SK-N-SH (cell line): ENCODE results near the gene VPS33A. TPM values are rescaled to one million over a fixed set of nuclear protein-coding genes. Genes with fewer than 3 reads are reported as not detected.
"Not testable (repeated sequence)": the region's sequence is repeated elsewhere in the genome, so short reads cannot be mapped to it uniquely, and the experiment has no call there.

Source experiments
- CTCF ChIA-PET: fragments of 300-600, 350-600 bp; formaldehyde crosslinking; extraction: SDS; loops from one replicate; lab custom pipeline; 2021; lab: Yijun Ruan, JAX
- POLR2A ChIA-PET: fragments of 350-600 bp; sonication (Branson Sonifier 250); formaldehyde crosslinking; extraction: SDS; loops from one replicate; lab custom pipeline; 2020; ENCODE audit warnings: antibody characterized with exemption, inconsistent platforms; lab: Yijun Ruan, JAX
- DNase-seq: peaks from one replicate; pipeline ENCODE4 v3.0.0; 2012
- H2AFZ ChIP-seq: fragments of 200-600 bp; sonication (generic); 2 replicates; pipeline ENCODE4 v1.8.1; 2016; ENCODE audit warnings: antibody characterized with exemption, mild to moderate bottlenecking, low read depth
- H3F3A ChIP-seq: fragments of 200-600 bp; sonication (generic); replicated peaks from 2 replicates; pipeline ENCODE3; 2016; ENCODE audit warnings: antibody characterized with exemption, mild to moderate bottlenecking; ENCODE audit not compliant: insufficient read depth
- H3K27ac ChIP-seq, 2 experiments: fragments of 200-500 bp in 1 of 2; fragments of 200-600 bp in 1 of 2; sonication (Bioruptor generic) in 1 of 2; sonication (generic), shearing (Covaris generic) in 1 of 2; 2 replicates each; pipeline versions ENCODE4 v1.5.1 to v1.6.1; 2014 to 2016; ENCODE audit warnings: low read depth in 2 of 2, inconsistent platforms in 1 of 2, low read length in 1 of 2, mild to moderate bottlenecking in 1 of 2, mixed read lengths in 1 of 2
- H3K27me3 ChIP-seq: fragments of 200-600 bp; sonication (generic), shearing (Covaris generic); 2 replicates; pipeline ENCODE4 v1.6.1; 2016; ENCODE audit warnings: mixed run types; ENCODE audit not compliant: insufficient read depth
- H3K36me3 ChIP-seq, 2 experiments: fragments of 200-500 bp in 1 of 2; fragments of 200-600 bp in 1 of 2; sonication (Bioruptor generic) in 1 of 2; sonication (generic) in 1 of 2; replicated peaks in 1 of 2; 2 replicates each; pipeline versions ENCODE3 to v1.5.1; 2014 to 2016; ENCODE audit warnings: low read length in 1 of 2, mild to moderate bottlenecking in 1 of 2; ENCODE audit not compliant: insufficient read depth in 2 of 2, control insufficient read depth in 1 of 2
- H3K4me1 ChIP-seq, 2 experiments: fragments of 200-500 bp in 1 of 2; fragments of 200-600 bp in 1 of 2; sonication (Bioruptor generic) in 1 of 2; sonication (generic), shearing (Covaris generic) in 1 of 2; 2 replicates each; pipeline versions ENCODE4 v1.5.1 to v1.6.1; 2014 to 2016; ENCODE audit warnings: low read depth in 1 of 2, low read length in 1 of 2, mixed run types in 1 of 2; ENCODE audit not compliant: insufficient read depth in 2 of 2, control insufficient read depth in 1 of 2
- H3K4me2 ChIP-seq: fragments of 200-600 bp; sonication (generic), shearing (Covaris generic); 2 replicates; pipeline ENCODE4 v1.6.1; 2017; ENCODE audit warnings: mixed run types
- H3K4me3 ChIP-seq, 2 experiments: fragments of 200-500 bp in 1 of 2; fragments of 200-600 bp in 1 of 2; sonication (Bioruptor generic) in 1 of 2; sonication (generic), shearing (Covaris generic) in 1 of 2; 2 replicates each; pipeline versions ENCODE4 v1.5.1 to v1.8.1; 2014 to 2016; ENCODE audit warnings: low read depth in 2 of 2, inconsistent platforms in 1 of 2, low read length in 1 of 2, mild to moderate bottlenecking in 1 of 2, mixed read lengths in 1 of 2, moderate library complexity in 1 of 2
- H3K79me2 ChIP-seq: fragments of 200-600 bp; sonication (generic); 2 replicates; pipeline ENCODE4 v1.8.1; 2017; ENCODE audit warnings: mild to moderate bottlenecking; ENCODE audit not compliant: insufficient read depth
- H3K9ac ChIP-seq: fragments of 200-600 bp; sonication (generic); 2 replicates; pipeline ENCODE4 v1.6.1; 2017; ENCODE audit warnings: mixed run types
- H3K9me2 ChIP-seq: fragments of 200-600 bp; sonication (generic); 2 replicates; pipeline ENCODE4 v1.6.1; 2017; ENCODE audit warnings: mixed run types
- H3K9me3 ChIP-seq: fragments of 200-600 bp; sonication (generic); 2 replicates; pipeline ENCODE4 v1.6.1; 2017; ENCODE audit warnings: mixed run types, mild to moderate bottlenecking, moderate library complexity
- H4K20me1 ChIP-seq: fragments of 200-600 bp; sonication (generic); 2 replicates; pipeline ENCODE4 v1.6.1; 2017; ENCODE audit warnings: mild to moderate bottlenecking, mixed run types; ENCODE audit not compliant: insufficient read depth
- EP300 ChIP-seq, 2 experiments: IDR thresholded peaks; 2 replicates each; pipeline versions ENCODE4 v1.4.0 to v1.6.1; 2012; ENCODE audit warnings: borderline replicate concordance in 1 of 2, low read depth in 1 of 2, low read length in 1 of 2
- FOSL2 ChIP-seq: IDR thresholded peaks from 2 replicates; pipeline ENCODE4 v1.4.0; 2012; ENCODE audit warnings: low read depth, mild to moderate bottlenecking, moderate library complexity, borderline replicate concordance
- FOXJ3 ChIP-seq: sonication (generic); formaldehyde crosslinking; IDR thresholded peaks from 2 replicates; pipeline ENCODE4 v1.5.1; 2020; ENCODE audit warnings: mild to moderate bottlenecking, missing genetic modification reagents
- RCOR1 ChIP-seq: fragments of 150-350 bp; IDR thresholded peaks from 2 replicates; pipeline ENCODE4 v1.6.1; 2017; ENCODE audit warnings: antibody characterized with exemption, low read length
- TEAD4 ChIP-seq: IDR thresholded peaks from 2 replicates; pipeline ENCODE4 v1.4.0; 2012; ENCODE audit warnings: mild to moderate bottlenecking, borderline replicate concordance; ENCODE audit not compliant: insufficient read depth
- WGBS: methylation state at CpG from one replicate; pipeline ENCODE4 v1.1.6; 2017; ENCODE audit warnings: low lambda C conversion rate; 5-methylcytosine and 5-hydroxymethylcytosine counted together
- polyA plus RNA-seq, 3 experiments: library from polyadenylated mRNA; depleted of rRNA; stranded (reverse); fragments of >200 nt; gene quantifications; 2 replicates each; pipeline ENCODE4 v1.2.3, GENCODE V29; 2012
- TF ChIP-seq, protein P1 (sequence below): fragments of 150-350 bp; IDR thresholded peaks from 2 replicates; pipeline ENCODE4 v1.6.1; 2017; ENCODE audit warnings: antibody characterized with exemption, low read length, low read depth, borderline replicate concordance
- TF ChIP-seq, protein P2 (sequence below): fragments of 150-350 bp; IDR thresholded peaks from 2 replicates; pipeline ENCODE4 v1.6.1; 2016; ENCODE audit warnings: mild to moderate bottlenecking, low read depth, low read length

Gene VPS33A
- polyA plus RNA-seq, 1 of the 3 experiments (the other 2 are of a cell fraction): 17.0 TPM

DNA sequence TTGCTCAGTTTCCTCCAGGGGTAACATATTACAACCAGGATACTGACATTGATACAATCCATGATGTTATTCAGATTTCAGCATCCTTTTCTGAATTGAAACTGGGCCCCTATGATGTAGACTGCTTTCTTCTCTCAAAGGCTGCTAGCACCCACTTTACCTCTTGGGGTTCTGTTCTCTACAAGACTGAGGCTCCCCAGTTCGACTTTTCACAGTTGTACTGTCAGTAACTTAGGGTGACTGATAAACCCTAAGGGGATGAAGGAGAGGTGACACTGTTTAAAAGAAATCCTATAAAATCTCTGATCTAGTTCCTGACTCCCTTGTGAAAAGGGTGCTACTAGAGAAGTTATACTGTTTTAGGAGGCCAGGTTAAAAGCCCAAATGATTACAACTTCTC lies 818 bp downstream of the VPS33A start (continued):
- TF ChIP-seq, protein P1, sequence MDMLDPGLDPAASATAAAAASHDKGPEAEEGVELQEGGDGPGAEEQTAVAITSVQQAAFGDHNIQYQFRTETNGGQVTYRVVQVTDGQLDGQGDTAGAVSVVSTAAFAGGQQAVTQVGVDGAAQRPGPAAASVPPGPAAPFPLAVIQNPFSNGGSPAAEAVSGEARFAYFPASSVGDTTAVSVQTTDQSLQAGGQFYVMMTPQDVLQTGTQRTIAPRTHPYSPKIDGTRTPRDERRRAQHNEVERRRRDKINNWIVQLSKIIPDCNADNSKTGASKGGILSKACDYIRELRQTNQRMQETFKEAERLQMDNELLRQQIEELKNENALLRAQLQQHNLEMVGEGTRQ: no peak
- TF ChIP-seq FOXJ3 (CRISPR knock-in tag): no peak
- TF ChIP-seq EP300 (IDR thresholded peaks at IDR 0.05; ENCODE audit: borderline replicate concordance in 1 of 2, low read depth in 1 of 2, low read length in 1 of 2): no peak
- TF ChIP-seq TEAD4: no peak
- no peak for TF ChIP-seq RCOR1
- TF ChIP-seq, protein P2, sequence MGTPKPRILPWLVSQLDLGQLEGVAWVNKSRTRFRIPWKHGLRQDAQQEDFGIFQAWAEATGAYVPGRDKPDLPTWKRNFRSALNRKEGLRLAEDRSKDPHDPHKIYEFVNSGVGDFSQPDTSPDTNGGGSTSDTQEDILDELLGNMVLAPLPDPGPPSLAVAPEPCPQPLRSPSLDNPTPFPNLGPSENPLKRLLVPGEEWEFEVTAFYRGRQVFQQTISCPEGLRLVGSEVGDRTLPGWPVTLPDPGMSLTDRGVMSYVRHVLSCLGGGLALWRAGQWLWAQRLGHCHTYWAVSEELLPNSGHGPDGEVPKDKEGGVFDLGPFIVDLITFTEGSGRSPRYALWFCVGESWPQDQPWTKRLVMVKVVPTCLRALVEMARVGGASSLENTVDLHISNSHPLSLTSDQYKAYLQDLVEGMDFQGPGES: no peak
- no peak for TF ChIP-seq FOSL2
- TF ChIP-seq, all 33 proteins: peak for 0

DNA sequence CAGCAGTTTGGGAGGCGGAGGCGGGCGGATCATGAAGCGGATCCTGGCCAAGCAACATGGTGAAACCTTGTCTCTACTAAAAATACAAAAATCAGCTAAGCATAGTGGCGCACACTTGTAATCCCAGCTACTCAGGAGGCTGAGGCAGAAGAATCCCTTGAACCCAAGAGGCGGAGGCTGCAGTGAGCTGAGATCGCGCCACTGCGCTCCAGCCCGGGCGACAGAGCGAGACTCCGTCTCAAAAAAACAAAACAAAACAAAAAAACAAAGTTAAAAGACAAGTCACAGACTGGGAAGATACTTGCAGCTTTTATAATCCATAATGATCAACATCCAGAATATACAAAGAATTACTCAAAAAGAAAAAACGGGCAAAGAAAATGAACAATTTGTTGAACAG lies 5.6 kb downstream of the VPS33A start:
- WGBS: 91% methylated on average over 14 of the region's 14 CpGs
- not testable (repeated sequence) for H3K9ac ChIP-seq, H2AFZ ChIP-seq, H3K9me2 ChIP-seq, H3K4me3 ChIP-seq, DNase-seq, H3K4me1 ChIP-seq, H3K27me3 ChIP-seq, H3K9me3 ChIP-seq, H4K20me1 ChIP-seq, H3K27ac ChIP-seq, H3K4me2 ChIP-seq
- CTCF ChIA-PET: interaction anchor here (0.7 to 1.8 kb wide), 2 partner anchors 18 to 102 kb away, joined by 3 read pairs; no protein-coding TSS in a partner anchor
- H3K79me2 ChIP-seq: peaks cover 23% of the 10 kb centered on the region; the same call in 1 of the 2 replicates
- H3K36me3 ChIP-seq: peaks cover 35 to 54% of the 10 kb centered on the region in 2 experiments
- peaks cover 11% of the 10 kb centered on the region for H3F3A ChIP-seq
- POLR2A ChIA-PET: interaction anchor here (0.6 kb wide), 1 partner anchor 22 kb away, joined by 3 read pairs; no protein-coding TSS in a partner anchor

GRCh38 chr12:122258939-122259338 lies 7.4 kb downstream of the VPS33A start:
- DNase-seq, H2AFZ ChIP-seq, H3K4me3 ChIP-seq, H3K9me2 ChIP-seq, H3K27ac ChIP-seq, H4K20me1 ChIP-seq, H3F3A ChIP-seq, H3K4me1 ChIP-seq, H3K9me3 ChIP-seq, POLR2A ChIA-PET, H3K9ac ChIP-seq, H3K27me3 ChIP-seq, H3K4me2 ChIP-seq: not testable (repeated sequence)
- CTCF ChIA-PET: interaction anchor here (1.5 kb wide), 1 partner anchor 97 kb away, joined by 5 read pairs; no protein-coding TSS in a partner anchor
- H3K36me3 ChIP-seq: peaks cover 35 to 50% of the 10 kb centered on the region in 2 experiments
- H3K79me2 ChIP-seq: peaks cover 15% of the 10 kb centered on the region
- 93% methylated on average over 4 of the region's 4 CpGs for WGBS

DNA sequence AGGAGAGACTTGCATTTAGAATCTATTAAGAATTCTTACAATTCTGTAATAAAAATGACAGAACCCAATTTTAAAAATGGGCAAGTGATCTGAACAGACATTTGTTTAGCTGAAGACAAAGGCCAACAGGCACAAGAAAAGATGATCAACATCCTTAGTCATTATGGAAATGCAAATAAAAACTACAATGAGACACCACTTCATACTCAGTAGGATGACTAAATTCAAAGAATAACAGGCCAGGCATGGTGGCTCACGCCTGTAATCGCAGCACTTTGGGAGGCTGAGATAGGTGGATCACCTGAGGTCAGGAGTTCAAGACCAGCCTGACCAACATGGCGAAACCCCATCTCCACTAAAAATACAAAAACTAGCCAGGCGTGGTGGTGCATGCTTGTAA lies 7.8 kb downstream of the VPS33A start:
- not testable (repeated sequence) for H3K27ac ChIP-seq, H3K9me3 ChIP-seq, H3F3A ChIP-seq, H2AFZ ChIP-seq, DNase-seq, H4K20me1 ChIP-seq, H3K4me2 ChIP-seq, H3K4me3 ChIP-seq, H3K9me2 ChIP-seq, H3K9ac ChIP-seq, H3K27me3 ChIP-seq, H3K4me1 ChIP-seq
- Histone ChIP-seq H3K79me2 (peaks cover 19% of the 10 kb centered on the region), H3K36me3 (peaks cover 33 to 46% of the 10 kb centered on the region in 2 experiments)
- 93% methylated on average over 4 of the region's 4 CpGs for WGBS
- ChIA-PET CTCF (interaction anchor here (1.8 kb wide), 1 partner anchor 14 kb away, joined by 4 read pairs; no protein-coding TSS in a partner anchor), POLR2A (interaction anchor here (1.8 kb wide), 1 partner anchor 31 kb away, joined by 5 read pairs; no protein-coding TSS in a partner anchor)
